Effector memory CD4-positive, alpha-beta T cell (primary cell): Measurements from ENCODE around the gene GON4L.

Experiments used
- DNase-seq, 3 donors: peaks; one replicate each; pipeline ENCODE4 v3.0.0-alpha.2; 2020
- H3K27ac ChIP-seq: 2 replicates; pipeline ENCODE4 v1.7.0; 2013; ENCODE audit warnings: mild to moderate bottlenecking, low read length, moderate library complexity; ENCODE audit not compliant: insufficient read depth, poor library complexity, severe bottlenecking
- H3K27me3 ChIP-seq: replicated peaks from 2 replicates; pipeline ENCODE4 v1.7.0; 2013; ENCODE audit warnings: mild to moderate bottlenecking, low read length; ENCODE audit not compliant: insufficient read depth, control insufficient read depth, poor library complexity, severe bottlenecking
- H3K36me3 ChIP-seq: 2 replicates; pipeline ENCODE4 v1.7.0; 2013; ENCODE audit warnings: mild to moderate bottlenecking, low read length, moderate library complexity; ENCODE audit not compliant: control insufficient read depth, insufficient read depth
- H3K4me1 ChIP-seq: 2 replicates; pipeline ENCODE4 v1.7.0; 2013; ENCODE audit warnings: low read length, mild to moderate bottlenecking; ENCODE audit not compliant: control insufficient read depth, insufficient read depth, poor library complexity, severe bottlenecking
- H3K4me3 ChIP-seq: 2 replicates; pipeline ENCODE4 v1.7.0; 2013; ENCODE audit warnings: low read length, low read depth, mild to moderate bottlenecking; ENCODE audit not compliant: insufficient read depth, poor library complexity, severe bottlenecking
- H3K9me3 ChIP-seq: 2 replicates; pipeline ENCODE4 v1.7.0; 2013; ENCODE audit warnings: mild to moderate bottlenecking, low read length, moderate library complexity; ENCODE audit not compliant: control insufficient read depth

GON4L gene

GRCh38 chr1:155873860-155874259, 16.8 kb upstream of the GON4L start:
- Histone ChIP-seq H3K27me3 (no peaks in the 10 kb centered on the region), H3K4me3 (no peak overlapping the region), H3K9me3 (no peaks in the 10 kb centered on the region), H3K36me3 (no peaks in the 10 kb centered on the region), H3K4me1 (no peaks in the 10 kb centered on the region), H3K27ac (no peak overlapping the region)
- DNase-seq, result no peak

GRCh38 chr1:155872527-155872926, 15.5 kb upstream of the GON4L start:
- Histone ChIP-seq H3K4me3 (no peak overlapping the region), H3K27ac (no peak overlapping the region), H3K27me3 (no peaks in the 10 kb centered on the region), H3K9me3 (no peaks in the 10 kb centered on the region), H3K36me3 (no peaks in the 10 kb centered on the region), H3K4me1 (no peaks in the 10 kb centered on the region)
- DNase-seq, result no peak

- H3K27ac ChIP-seq, result no peak overlapping the region
- DNase-seq, result no peak
- H3K9me3 ChIP-seq, result no peaks in the 10 kb centered on the region
- no peaks in the 10 kb centered on the region for H3K27me3 ChIP-seq
- no peaks in the 10 kb centered on the region for H3K36me3 ChIP-seq
- no peak overlapping the region for H3K4me3 ChIP-seq
- H3K4me1 ChIP-seq, result no peaks in the 10 kb centered on the region
These were observed 14.4 kb upstream of the GON4L start for GRCh38 chr1:155871390-155871789.

GRCh38 chr1:155867766-155868165, 10.8 kb upstream of the GON4L start:
- DNase-seq, result no peak
- H3K36me3 ChIP-seq, result no peaks in the 10 kb centered on the region
- no peaks in the 10 kb centered on the region for H3K9me3 ChIP-seq

GRCh38 chr1:155864393-155864792, 7.4 kb upstream of the GON4L start:
- Histone ChIP-seq H3K9me3 (no peaks in the 10 kb centered on the region), H3K4me3 (no peak overlapping the region), H3K4me1 (peaks cover 3% of the 10 kb centered on the region), H3K27me3 (no peaks in the 10 kb centered on the region), H3K36me3 (no peaks in the 10 kb centered on the region), H3K27ac (no peak overlapping the region)
- DNase-seq, result no peak

More at GRCh38 chr1:155867766-155868165, 10.8 kb upstream of the GON4L start:
- Histone ChIP-seq H3K4me1 (no peaks in the 10 kb centered on the region), H3K27me3 (no peaks in the 10 kb centered on the region), H3K27ac (no peak overlapping the region), H3K4me3 (no peak overlapping the region)

- H3K4me1 ChIP-seq, result peaks cover 3% of the 10 kb centered on the region
- no peaks in the 10 kb centered on the region for H3K27me3 ChIP-seq
- DNase-seq, result no peak
These were observed 4.9 kb upstream of the GON4L start for GRCh38 chr1:155861896-155862295.

GRCh38 chr1:155860970-155861510, 4.0 kb upstream of the GON4L start:
- Histone ChIP-seq H3K27me3 (no peaks in the 10 kb centered on the region), H3K27ac (peak overlapping the region; percentile 55), H3K9me3 (no peaks in the 10 kb centered on the region), H3K4me3 (no peak overlapping the region), H3K36me3 (no peaks in the 10 kb centered on the region), H3K4me1 (peaks cover 7% of the 10 kb centered on the region)
- no peak for DNase-seq

More at GRCh38 chr1:155861896-155862295, 4.9 kb upstream of the GON4L start:
- Histone ChIP-seq H3K9me3 (no peaks in the 10 kb centered on the region), H3K27ac (no peak overlapping the region), H3K36me3 (no peaks in the 10 kb centered on the region), H3K4me3 (no peak overlapping the region)

GRCh38 chr1:155859881-155860871, 3.2 kb upstream of the GON4L start:
- no peaks in the 10 kb centered on the region for H3K36me3 ChIP-seq
- H3K4me3 ChIP-seq, result peak overlapping the region; percentile 24
- no peaks in the 10 kb centered on the region for H3K27me3 ChIP-seq
- peak; percentile 37 to 51 (median 41) for DNase-seq
- H3K9me3 ChIP-seq, result no peaks in the 10 kb centered on the region
- H3K27ac ChIP-seq, result peak overlapping the region; percentile 55
- H3K4me1 ChIP-seq, result peaks cover 7% of the 10 kb centered on the region

GRCh38 chr1:155859234-155859829, 2.3 kb upstream of the GON4L start, which contains the start of gene SYT11:
TSS of gene SYT11 (plus strand) at chr1:155859567. CDS start at chr1:155859762, 195 bp downstream.
- H3K9me3 ChIP-seq, result no peaks in the 10 kb centered on the region
- peaks cover 7% of the 10 kb centered on the region for H3K4me1 ChIP-seq
- H3K27ac ChIP-seq, result peak within 1 kb of the TSS; percentile 55
- peak; percentile 86 to 90 (median 87) for DNase-seq
- H3K27me3 ChIP-seq, result no peaks in the 10 kb centered on the region
- no peaks in the 10 kb centered on the region for H3K36me3 ChIP-seq
- H3K4me3 ChIP-seq, result peak within 1 kb of the TSS; percentile 24
